GM19395 (cell line): ENCODE measurements around the gene UFC1.
A peak's percentile ranks its signal among the peaks of the same experiment; 100 is the strongest.

Experiments
- ATAC-seq: cut with Tn5 transposase; IDR thresholded peaks from one replicate; pipeline ENCODE4 v1.9.1; 2021; ENCODE audit warnings: mild to moderate bottlenecking, moderate library complexity; ENCODE audit not compliant: unreplicated experiment

The UFC1 gene

DNA sequence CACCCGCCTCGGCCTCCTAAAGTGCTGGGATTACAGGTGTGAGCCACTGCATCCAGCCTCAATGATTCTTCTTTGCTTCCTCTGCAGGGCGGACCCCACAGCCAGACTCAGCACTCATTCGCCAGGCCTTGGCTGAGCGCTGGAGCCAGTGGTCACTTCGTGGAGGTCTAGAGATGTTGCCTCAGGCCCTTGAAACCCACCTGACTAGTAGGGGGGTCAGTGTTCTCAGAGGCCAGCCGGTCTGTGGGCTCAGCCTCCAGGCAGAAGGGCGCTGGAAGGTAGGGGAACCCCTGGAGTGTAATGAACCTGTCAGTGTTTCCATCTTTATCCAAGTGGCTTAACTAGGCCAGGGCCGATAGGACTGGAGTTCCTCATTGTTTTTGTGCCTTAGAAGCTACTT, 15.1 kb downstream of the UFC1 start:
- ATAC-seq = no peak

DNA sequence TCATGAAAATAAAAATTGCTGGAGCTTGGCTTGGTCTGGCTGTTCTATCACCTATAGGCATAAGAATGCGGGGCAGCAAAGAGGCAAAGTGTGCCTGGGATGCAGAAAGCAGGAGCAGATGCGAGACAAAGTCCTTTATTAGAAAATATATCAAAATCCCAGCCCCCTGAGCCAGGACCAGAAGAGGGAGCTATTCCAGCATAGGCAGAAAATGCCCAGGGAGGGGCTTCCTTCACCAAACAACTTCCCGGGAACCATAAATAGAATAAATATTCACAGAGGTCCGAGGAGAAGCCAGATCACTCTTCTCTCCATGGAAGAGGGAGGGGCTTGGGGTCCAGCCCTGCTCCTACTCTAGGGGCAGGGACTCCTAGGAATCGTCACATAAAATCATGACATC, 17.4 kb downstream of the UFC1 start:
- no peak for ATAC-seq

DNA sequence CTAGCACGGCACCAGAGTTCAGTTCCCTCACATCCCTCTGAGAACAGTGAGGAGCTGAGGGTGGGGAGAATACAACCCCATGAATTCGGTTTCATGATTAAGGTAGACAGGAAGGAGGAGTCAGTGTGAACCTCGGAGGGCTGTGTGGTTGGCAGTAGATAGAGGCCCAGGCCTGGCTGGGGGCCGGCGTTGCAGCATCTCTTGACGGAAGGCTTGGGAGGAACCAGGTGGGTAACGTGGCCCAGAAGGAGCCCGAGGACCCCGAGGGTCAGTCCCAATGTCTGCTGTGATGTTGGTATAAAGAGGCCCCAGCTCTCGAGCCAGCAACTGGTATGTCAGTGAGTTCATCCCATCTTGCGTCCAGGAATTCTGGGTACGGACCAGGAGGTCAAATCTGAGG, 17.9 kb downstream of the UFC1 start:
- ATAC-seq = no peak

DNA sequence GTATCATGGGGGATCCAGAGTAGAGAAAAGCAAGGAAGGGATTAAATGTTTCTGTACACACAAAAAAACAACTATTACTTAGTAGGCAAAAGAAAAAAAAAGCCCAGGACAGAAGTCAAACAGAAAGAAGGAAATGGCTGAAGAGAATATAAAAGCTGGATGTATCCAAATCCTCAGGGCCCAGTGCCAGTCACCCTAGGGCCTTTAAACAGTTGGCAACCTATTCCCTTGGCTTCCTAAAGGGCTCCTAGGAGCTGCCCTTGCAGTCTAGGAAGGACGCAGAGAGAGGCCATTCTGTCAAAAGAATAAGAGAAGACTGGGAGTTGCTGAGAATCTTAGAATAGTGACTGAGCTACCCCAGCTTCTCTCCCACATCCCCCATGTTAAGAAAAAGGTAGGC, 18.6 kb downstream of the UFC1 start:
- no peak for ATAC-seq

DNA sequence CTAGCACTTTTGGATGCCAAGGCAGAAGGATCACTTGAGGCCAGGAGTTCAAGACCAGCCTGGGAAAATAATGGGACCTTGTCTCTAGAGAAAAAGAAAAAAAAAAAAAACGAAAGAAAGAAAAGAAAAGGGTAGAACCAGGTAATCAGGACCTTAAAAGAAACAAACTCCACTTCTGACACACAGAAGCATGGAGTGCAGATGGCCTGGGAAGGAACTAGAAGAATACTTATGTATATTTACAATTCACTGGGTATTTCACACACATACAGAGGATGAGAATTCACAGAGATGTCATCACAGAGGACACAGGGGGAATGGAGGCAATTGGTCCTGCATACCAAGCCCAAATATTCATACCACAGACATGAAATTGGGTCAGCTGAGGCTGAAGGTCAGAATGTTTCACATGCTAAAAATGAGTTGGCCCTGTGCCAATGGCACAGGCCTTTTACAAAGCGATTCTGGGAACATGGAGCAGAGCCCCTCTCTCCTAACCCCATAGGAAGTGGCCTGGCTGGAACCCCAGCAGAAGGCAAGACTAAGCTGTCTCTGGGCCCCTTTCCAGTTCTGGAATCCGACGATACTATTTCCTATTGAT, 19.1 kb downstream of the UFC1 start:
- ATAC-seq = no peak

DNA sequence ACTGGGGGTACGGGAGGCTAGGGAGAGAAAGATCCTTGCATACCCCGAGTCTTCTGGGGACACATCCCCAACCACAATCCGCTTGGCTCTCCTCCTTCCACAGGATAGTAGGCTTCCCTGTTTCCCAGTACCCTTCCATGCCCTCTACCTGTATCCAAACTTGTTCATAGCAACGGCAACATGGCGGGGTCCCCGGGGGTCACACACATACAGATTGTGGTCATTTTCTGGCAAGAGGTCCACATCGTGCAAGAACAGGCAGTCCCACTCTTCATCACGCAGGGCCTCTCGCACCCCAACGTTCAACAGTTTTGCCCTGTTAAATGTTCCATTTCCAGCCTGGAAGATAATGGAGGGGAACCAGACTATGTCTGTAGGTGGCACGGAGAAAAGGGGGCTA, 19.9 kb downstream of the UFC1 start:
- no peak for ATAC-seq

DNA sequence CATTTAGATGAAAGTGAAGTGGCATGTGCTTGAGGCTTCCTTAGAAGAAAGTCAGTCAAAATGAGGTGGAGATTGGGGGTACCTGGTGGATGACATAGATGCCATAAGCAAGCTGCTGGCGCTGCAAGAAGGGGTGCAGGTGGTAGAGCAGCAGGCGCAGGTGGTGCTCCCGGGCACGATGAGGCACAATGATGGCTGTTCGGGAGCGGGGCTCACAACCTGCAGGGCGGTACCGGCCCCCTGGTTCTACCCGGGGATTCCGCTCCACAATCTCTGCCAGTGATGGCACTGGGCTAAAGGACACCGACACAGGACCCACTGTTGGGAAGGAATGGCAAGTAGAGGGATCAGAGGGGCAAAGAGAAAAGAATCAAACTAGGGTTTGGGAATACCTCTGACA, 21.1 kb downstream of the UFC1 start:
- ATAC-seq = no peak

DNA sequence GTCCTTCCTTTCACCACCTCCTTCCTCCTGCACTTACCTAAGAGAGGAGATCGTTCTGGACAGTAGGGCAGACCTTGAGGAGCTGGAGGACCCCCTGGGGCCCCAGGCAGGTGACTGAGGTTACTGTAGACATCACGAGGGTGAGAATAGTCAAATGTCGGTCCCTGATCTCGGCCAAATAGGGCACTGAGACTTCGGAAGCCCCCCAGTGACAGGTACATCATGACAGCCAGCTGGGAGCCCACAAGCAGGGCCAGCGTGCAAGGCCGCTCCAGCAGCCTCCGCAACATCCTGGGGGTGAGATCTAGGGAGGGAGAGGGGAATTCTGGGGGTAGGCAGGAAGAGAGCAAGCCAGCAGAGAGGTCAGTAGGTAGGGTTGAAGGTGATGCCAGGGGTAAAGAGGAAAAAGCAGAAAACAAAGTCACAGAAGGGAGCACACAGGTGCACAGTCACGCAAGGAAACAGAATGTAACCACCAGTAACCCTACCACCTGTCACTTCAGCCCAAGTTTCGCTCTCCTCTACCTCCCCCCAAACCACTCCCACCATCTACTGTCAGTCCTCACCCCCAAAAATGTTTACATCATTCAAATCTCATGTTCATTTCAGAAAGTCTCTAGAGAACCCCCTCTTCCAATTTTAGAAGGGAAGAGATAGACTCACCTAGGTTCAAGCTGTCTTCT, 22.1 kb downstream of the UFC1 start:
- ATAC-seq = no peak

DNA sequence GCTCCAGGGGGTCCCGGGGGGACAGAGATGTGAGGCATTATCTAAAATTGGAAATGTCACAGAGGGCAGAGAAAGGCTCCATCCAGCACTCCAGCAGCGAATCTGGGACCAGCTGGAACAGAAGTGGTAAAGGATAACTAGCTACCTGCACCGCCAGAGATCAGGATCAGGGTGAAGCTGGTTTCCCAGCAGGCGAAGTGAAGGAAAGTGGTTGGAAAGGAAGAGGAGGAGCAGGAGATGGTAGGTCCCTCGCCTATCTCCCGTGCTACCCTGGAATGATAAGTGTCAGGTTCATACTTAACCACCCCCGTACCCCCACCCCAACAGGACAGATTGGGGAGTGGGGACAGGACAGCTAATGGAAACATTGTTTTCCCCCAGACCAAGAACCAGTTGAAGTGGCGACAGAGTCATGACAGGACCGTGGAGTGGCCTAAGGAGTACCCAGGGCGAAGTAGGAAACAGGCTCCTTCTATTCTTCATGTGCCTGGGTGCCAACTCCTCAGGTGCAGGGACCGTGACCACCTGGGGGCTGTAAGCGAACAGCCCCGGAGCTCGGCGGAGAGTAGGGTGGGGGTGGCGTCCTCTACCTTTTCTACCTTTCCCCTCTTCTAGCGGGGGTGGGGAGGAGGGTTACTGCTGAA, 22.8 kb downstream of the UFC1 start:
- ATAC-seq = no peak

DNA sequence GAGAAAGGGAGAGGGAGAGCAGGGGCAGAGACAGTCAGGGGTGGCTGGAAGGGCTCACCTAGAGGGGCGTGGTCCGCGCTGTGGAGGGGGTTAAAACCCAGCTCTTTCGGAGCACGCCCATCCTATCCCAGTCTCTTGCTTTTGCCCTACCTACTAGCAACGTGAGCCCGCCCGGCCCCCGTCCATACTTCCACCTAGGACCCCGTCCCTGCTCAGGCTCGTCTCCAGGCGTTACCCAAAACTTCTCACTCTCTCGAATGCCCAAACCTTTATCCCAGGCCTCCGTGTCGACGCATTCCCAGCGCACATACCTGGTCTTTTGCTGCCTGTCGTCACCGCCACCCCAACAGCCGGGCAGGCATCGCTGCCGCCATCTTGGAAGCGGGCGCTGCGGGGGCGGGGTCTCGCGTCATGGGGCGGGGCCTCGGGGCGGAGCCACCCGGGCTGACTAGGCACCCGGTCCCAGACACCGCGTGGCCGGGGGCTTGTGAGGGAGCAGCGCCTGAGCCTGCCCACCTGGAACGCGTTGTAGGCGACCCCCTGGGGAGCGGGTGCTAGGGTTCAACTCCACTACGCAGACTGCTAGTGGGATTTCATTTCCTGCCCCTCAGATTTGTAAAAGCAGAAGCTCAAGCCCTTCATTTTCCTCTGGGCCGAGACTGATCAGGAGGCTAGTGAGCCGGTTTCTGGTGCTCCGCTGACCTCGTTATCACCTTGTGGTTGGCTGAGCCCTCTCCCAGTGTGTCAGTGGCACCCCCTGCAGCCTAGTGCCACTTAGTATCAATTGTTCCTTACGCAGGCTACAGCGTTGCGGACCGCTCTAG, 23.5 kb downstream of the UFC1 start, which contains the start of gene B4GALT3:
Gene B4GALT3, minus strand, starts transcription at position 396 of the 824 bp plus-strand sequence. CDS start 1,447 bp downstream, outside the sequence.
- peak; percentile 79 for ATAC-seq

DNA sequence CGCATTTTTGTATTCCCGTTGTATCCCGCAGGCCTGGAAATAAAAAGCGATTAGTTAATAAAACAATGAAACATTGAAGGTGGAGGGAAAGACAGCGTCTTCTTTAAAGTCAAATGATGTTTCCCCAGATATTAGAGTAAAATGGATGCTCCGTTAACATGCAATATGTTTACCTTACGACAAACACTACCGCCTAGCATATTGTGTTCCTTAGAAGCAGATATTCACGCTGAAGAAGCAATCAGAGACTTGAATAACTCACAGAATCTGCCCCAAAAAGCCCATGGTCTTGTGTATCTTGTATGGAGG, 24.1 kb downstream of the UFC1 start:
- ATAC-seq = no peak

DNA sequence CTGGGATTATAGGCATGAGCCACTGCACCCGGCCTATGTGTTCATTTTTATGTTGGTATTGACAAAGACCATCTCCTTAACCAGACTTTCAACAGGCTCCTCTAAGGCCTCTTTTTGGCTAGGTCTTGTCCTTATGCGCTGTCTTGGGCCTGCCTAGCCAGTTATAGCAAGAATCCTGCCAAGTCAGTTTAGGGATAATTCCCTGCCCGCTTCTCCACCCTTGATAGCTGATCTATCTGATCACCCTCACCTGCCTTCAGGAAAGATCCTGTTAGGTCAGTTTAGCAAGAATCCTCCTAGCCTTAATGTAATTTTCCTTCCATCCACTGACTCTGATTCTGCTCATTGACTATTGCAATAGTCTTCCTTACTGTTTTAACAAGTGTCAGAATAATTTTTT, 25.9 kb downstream of the UFC1 start:
- ATAC-seq = no peak

DNA sequence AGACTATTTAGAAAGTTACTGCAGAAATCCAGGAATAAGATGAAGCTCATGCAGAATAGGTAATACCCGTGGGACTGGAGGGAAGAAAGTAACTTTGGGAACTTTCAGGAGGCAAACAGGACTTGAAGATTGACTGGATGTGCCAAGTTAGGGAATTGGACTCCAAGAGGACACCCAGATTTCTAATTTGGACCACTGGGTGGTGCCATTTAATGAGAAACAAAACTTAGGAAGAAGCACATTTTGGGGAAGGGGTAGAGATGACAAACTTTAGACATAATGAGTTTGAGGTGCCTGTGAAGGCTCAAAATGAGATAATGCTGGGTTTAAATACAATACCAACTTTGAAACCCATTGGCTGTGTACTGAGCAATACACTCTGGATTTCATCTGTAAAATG, 26.9 kb downstream of the UFC1 start:
- ATAC-seq = no peak

DNA sequence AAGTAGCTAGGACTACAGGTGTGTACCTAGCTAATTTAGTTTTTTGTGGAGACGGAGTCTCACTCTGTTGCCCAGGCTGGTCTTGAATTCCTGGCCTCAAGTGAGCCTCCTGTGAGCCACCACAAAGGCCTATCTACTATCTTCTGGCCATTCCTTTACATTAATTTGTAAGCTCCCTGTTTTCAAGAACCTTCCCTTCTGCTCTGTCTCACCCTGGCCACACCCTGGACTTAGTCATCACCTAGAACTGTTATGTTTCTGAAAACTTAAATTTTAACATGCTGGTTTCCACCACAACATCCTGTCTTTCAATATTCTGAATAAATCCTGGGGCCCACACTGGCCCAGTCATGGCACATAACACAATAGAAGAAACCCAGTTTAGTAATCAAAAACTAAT, 28.4 kb downstream of the UFC1 start:
- peak; percentile 47 for ATAC-seq

DNA sequence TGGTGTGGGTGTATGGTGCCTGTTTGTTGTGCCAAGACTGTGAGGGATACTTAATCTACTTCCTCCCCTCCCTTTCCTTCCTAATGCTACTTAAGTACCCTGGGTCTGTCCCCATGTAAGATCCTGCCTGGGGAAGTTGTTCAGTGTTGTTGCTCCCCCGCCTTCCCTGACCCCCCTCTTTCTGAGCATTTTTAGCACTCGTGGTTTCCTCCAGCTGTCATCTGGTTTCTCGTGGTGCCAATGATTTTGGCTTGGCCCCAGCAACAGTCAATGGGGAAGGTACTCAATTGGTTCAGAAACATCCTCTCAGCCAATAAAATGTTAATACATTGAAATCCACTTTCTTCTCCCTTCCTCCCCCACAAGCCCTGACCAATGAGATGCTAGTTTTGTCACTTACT, 31.5 kb downstream of the UFC1 start:
- ATAC-seq = peak; percentile 74

DNA sequence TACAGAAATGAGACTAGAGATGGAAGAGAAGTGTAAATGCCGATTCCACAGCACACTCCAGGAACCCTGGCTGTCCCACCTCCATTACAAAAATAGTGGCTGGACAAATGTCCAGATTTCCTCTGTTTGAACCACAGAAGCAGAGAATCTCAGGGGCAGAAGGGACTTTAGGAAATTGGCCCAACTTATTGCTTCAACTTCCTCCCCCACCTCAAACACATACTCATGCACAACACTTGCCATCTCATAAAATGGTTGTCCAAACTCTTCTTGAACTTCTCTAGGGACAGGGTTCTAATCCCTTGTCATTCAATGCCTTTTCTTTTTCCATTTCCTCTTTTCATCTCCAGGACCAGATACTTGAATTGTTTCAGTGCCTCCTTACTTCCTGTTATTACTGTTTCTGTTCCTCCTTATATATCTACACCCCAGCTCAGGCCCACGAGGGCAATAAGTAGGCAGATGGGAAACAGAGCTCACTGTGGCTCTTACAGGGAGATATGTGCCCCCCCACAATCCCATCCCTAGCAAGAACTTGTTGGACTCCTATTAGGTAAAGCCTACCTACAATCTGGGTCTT, 32.0 kb downstream of the UFC1 start:
- ATAC-seq = peak; percentile 33

DNA sequence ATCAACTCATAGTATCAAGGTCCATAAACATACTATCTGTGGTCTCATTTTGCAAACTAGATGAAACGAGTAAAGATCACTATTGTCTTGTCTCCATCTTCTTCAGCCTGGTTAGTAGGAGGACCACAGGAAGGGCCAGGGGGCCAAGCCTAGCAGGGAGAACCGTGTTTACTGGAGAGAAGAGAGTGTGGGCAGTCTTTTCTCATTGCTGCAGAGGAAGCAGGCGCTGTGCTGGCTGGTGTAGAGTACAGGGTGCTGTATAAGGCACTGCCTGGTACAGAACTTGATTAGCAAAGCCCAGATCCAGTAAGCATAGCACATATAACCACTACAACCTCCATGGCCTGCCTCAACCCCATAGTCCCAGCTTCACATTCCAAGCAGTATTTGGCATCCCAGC, 33.5 kb downstream of the UFC1 start:
- ATAC-seq = no peak

DNA sequence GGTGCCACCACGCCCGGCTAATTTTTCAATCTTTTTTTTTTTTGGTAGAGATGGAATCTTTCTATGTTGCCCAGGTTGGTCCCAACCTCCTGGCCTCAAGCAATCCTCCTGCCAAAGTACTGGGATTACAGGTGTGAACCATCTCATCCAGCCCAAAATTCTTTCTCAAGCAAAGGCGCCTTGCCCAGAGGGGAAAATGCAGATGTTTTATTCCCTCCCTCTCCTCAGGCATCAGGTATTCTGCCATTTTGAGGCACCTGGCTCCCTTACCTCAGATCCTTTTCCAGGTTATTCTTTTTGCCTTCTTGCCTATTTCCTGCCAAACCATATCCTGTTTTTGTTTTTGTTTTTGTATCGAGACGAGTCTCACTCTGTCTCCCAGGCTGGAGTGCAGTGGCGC, 34.6 kb downstream of the UFC1 start:
- no peak for ATAC-seq

DNA sequence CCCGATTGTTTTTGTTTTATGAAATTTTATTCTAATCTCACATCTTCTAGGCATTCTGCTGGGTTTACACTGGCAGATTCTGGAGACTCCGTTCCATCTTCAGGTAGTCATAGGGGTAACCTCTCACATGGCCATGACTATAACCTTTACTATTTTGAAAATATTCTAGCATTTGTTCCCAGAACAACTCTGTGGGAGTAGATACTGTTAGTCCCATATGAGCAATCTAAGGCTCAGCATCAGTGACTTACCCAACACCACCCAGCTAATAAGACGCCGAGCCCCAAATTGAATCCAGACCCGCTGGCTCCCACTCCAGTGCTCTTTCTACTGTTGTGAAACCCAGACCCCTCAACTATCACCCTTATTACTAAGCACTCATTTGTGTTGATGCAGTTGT, 35.3 kb downstream of the UFC1 start:
- ATAC-seq = no peak

DNA sequence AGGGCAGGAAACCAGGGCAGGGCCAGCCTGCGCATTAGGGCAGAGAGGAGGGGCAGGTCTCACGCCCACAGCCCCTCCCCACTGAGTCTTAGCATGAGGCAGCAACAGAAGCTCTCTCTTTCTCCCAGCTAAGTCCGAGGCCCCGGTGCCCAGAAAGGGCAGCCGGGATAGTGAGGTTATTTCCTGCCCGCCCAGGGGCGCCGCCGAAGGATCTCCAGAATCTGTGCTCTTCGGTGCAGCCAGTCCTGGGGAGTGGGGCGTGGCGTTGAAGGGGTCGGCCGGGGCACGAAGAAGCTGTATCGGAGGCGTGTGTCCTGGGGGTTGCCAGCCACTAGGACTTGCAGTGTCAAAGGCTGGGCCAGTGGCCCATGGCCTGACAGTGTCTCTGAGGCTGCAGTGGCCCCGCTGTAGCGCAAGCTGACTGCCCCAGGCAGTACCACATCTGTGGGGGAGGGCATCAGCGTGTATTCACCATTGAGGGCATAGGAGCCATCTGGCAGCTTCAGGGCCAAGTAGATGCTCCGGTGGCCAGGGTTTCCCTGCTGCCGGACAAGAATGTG, 37.3 kb downstream of the UFC1 start:
- no peak for ATAC-seq

DNA sequence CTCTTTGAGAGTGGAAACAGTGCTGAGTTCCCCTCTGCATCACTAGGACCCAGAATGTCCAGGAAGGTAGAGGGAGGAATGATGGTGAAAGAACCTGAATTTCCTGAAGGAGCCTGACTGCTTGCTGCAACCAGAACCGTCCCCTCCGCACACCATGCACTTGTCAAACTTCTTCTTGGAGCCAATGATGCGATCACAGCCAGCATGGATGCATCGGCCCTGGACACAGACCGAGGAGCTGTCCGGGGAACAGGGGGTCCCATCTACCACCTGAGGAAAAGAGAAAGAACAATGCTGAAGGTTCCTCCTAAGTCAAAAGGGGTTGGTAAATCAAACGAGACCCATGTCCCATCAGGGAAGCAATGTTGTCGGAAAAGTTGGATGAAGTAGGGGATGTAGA, 38.2 kb downstream of the UFC1 start:
- no peak for ATAC-seq
